Hematopoietic multipotent progenitor cell treated with erythropoietin and hydrocortisone succinate and interleukin-3 and kit ligand, for 15 days (in vitro differentiated cells): Measurements from ENCODE around the gene PCED1B.
"Not testable (repeated sequence)": the region's sequence is repeated elsewhere in the genome, so short reads cannot be mapped to it uniquely, and the experiment has no call there.

Experiments
- DNase-seq: peaks from one replicate; pipeline ENCODE4 v3.0.0-alpha.2; 2015; ENCODE audit warnings: low spot score

Gene PCED1B

GRCh38 chr12:47164724-47165439 lies 85.5 kb downstream of the PCED1B start:
- no peak for DNase-seq

GRCh38 chr12:47165934-47166333 lies 86.5 kb downstream of the PCED1B start:
- DNase-seq, result no peak

- DNase-seq, result no peak
Measured at GRCh38 chr12:47166365-47166764, 86.9 kb downstream of the PCED1B start.

GRCh38 chr12:47170281-47170680 lies 90.9 kb downstream of the PCED1B start:
- DNase-seq, result not testable (repeated sequence)

- DNase-seq, result no peak
Measured at GRCh38 chr12:47178014-47178413, 98.6 kb downstream of the PCED1B start.

GRCh38 chr12:47182164-47182938 lies 102.9 kb downstream of the PCED1B start:
- DNase-seq, result not testable (repeated sequence)

- DNase-seq, result no peak
Measured at GRCh38 chr12:47184229-47184628, 104.8 kb downstream of the PCED1B start.

- no peak for DNase-seq
Measured at GRCh38 chr12:47184813-47185212, 105.4 kb downstream of the PCED1B start.

- no peak for DNase-seq
Measured at GRCh38 chr12:47186246-47186645, 106.8 kb downstream of the PCED1B start.

- no peak for DNase-seq
Measured at GRCh38 chr12:47188576-47189441, 109.4 kb downstream of the PCED1B start.

GRCh38 chr12:47189728-47190127 lies 110.3 kb downstream of the PCED1B start:
- DNase-seq, result no peak

GRCh38 chr12:47190271-47190750 lies 110.9 kb downstream of the PCED1B start:
- DNase-seq, result no peak

- no peak for DNase-seq
Measured at GRCh38 chr12:47190905-47191304, 111.5 kb downstream of the PCED1B start.

GRCh38 chr12:47192051-47192450 lies 112.6 kb downstream of the PCED1B start:
- DNase-seq, result no peak

- DNase-seq, result no peak
Measured at GRCh38 chr12:47193066-47193465, 113.6 kb downstream of the PCED1B start.

- DNase-seq, result no peak
Measured at GRCh38 chr12:47194501-47194900, 115.1 kb downstream of the PCED1B start.

- no peak for DNase-seq
Measured at GRCh38 chr12:47200446-47200845, 121.0 kb downstream of the PCED1B start.

- not testable (repeated sequence) for DNase-seq
Measured at GRCh38 chr12:47201190-47201589, 121.8 kb downstream of the PCED1B start.

- DNase-seq, result no peak
Measured at GRCh38 chr12:47202176-47202575, 122.8 kb downstream of the PCED1B start.

GRCh38 chr12:47205532-47206449 lies 126.4 kb downstream of the PCED1B start:
- DNase-seq, result peak; percentile 32
